ENCODE results near the gene TM4SF5.

- TF ChIP-seq GATA2 (IDR thresholded peaks at IDR 0.05; ENCODE audit: low read depth, low read length): no peak
- no peak for TF ChIP-seq GATA3 (IDR thresholded peaks at IDR 0.05; ENCODE audit: low read depth, low read length)
Observed at GRCh38 chr17:4782652-4783051, 11.0 kb downstream of the TM4SF5 start.
